ENCODE measurements around the gene GDF3. TPM values are rescaled to one million over a fixed set of nuclear protein-coding genes. Genes with fewer than 3 reads are reported as not detected.

The GDF3 gene
- total and polyA plus RNA-seq, 7 donors: 0.04 to 0.37 (median 0.17) TPM; not detected in 3

GRCh38 chr12:7694556-7695236 is 879 bp downstream of the GDF3 start:
- intact Hi-C loops (cut with DNase I): no loop called here
- ATAC-seq (no peak), DNase-seq (no peak)
- WGBS, 3 donors: 36 to 63% (median 58%) methylated on average over 2 to 3 of the region's 3 CpGs
- no peak overlapping the region for H3K27ac ChIP-seq
- H3K27me3 ChIP-seq (ENCODE audit: insufficient read depth in 3 of 3, low read length in 2 of 3): no peaks in the 10 kb centered on the region
- no peaks in the 10 kb centered on the region for H3K4me1 ChIP-seq
- no peaks in the 10 kb centered on the region for H3K36me3 ChIP-seq (ENCODE audit: insufficient read depth in 1 of 2, low read depth in 1 of 2)
- no peak overlapping the region for H3K4me3 ChIP-seq
- H3K9me3 ChIP-seq: no peaks in the 10 kb centered on the region
- no peak for TF ChIP-seq CTCF (IDR thresholded peaks at IDR 0.05)

GRCh38 chr12:7693793-7694192 is 1.8 kb downstream of the GDF3 start:
- 76 to 79% (median 78%) methylated on average over 6 of the region's 6 CpGs for WGBS, 3 donors

GRCh38 chr12:7681535-7681934 is 14.0 kb downstream of the GDF3 start:
- Histone ChIP-seq H3K4me1 (no peaks in the 10 kb centered on the region), H3K9me3 (peaks cover 2% of the 10 kb centered on the region), H3K27me3 (ENCODE audit: insufficient read depth in 3 of 3, low read length in 2 of 3) (no peaks in the 10 kb centered on the region), H3K27ac (no peak overlapping the region), H3K36me3 (ENCODE audit: insufficient read depth in 1 of 2, low read depth in 1 of 2) (no peaks in the 10 kb centered on the region), H3K4me3 (no peak overlapping the region)
- whole genome bisulfite sequencing, 3 donors: 46 to 55% (median 50%) methylated on average over 2 of the region's 2 CpGs
- TF ChIP-seq CTCF (IDR thresholded peaks at IDR 0.05): no peak
- no peak for ATAC-seq
- intact Hi-C loops (cut with DNase I): no loop called here
- DNase-seq: no peak

More at GRCh38 chr12:7693793-7694192, 1.8 kb downstream of the GDF3 start:
- Histone ChIP-seq H3K27ac (no peak overlapping the region), H3K27me3 (ENCODE audit: insufficient read depth in 3 of 3, low read length in 2 of 3) (no peaks in the 10 kb centered on the region), H3K9me3 (no peaks in the 10 kb centered on the region), H3K36me3 (ENCODE audit: insufficient read depth in 1 of 2, low read depth in 1 of 2) (no peaks in the 10 kb centered on the region), H3K4me3 (no peak overlapping the region), H3K4me1 (no peaks in the 10 kb centered on the region)
- intact Hi-C loops (cut with DNase I): no loop called here
- no peak for ATAC-seq
- no peak for TF ChIP-seq CTCF (IDR thresholded peaks at IDR 0.05)
- DNase-seq: no peak

GRCh38 chr12:7679251-7680045 is 16.1 kb downstream of the GDF3 start:
- Histone ChIP-seq H3K36me3 (ENCODE audit: insufficient read depth in 1 of 2, low read depth in 1 of 2) (no peaks in the 10 kb centered on the region), H3K27me3 (ENCODE audit: insufficient read depth in 3 of 3, low read length in 2 of 3) (no peaks in the 10 kb centered on the region), H3K27ac (no peak overlapping the region), H3K4me3 (no peak overlapping the region), H3K9me3 (peaks cover 2% of the 10 kb centered on the region), H3K4me1 (no peaks in the 10 kb centered on the region)
- DNase-seq (no peak), ATAC-seq (no peak)
- 62 to 68% (median 66%) methylated on average over 9 of the region's 9 CpGs for WGBS, 3 donors
- TF ChIP-seq CTCF (IDR thresholded peaks at IDR 0.05): no peak
- intact Hi-C loops (cut with DNase I): loop anchor here in 1 of 2 donors (5.0 kb wide), 1 partner anchor 128 kb away; no protein-coding TSS in a partner anchor

Measured in psoas muscle (tissue), 8 donors.